Astrocyte (in vitro differentiated cells and primary cell): ENCODE results near the gene UGT1A6.

ENCODE experiments used
- EZH2 ChIP-seq: IDR thresholded peaks from 2 replicates; pipeline ENCODE4 v1.6.1; 2012; ENCODE audit warnings: mild to moderate bottlenecking, low read length, inconsistent platforms; ENCODE audit not compliant: insufficient read depth
- TF ChIP-seq, protein P1 (sequence below): IDR thresholded peaks from 2 replicates; pipeline ENCODE4 v1.5.1; 2011; ENCODE audit warnings: low read depth, mild to moderate bottlenecking, inconsistent platforms, low read length, moderate library complexity; ENCODE audit not compliant: insufficient read depth

DNA sequence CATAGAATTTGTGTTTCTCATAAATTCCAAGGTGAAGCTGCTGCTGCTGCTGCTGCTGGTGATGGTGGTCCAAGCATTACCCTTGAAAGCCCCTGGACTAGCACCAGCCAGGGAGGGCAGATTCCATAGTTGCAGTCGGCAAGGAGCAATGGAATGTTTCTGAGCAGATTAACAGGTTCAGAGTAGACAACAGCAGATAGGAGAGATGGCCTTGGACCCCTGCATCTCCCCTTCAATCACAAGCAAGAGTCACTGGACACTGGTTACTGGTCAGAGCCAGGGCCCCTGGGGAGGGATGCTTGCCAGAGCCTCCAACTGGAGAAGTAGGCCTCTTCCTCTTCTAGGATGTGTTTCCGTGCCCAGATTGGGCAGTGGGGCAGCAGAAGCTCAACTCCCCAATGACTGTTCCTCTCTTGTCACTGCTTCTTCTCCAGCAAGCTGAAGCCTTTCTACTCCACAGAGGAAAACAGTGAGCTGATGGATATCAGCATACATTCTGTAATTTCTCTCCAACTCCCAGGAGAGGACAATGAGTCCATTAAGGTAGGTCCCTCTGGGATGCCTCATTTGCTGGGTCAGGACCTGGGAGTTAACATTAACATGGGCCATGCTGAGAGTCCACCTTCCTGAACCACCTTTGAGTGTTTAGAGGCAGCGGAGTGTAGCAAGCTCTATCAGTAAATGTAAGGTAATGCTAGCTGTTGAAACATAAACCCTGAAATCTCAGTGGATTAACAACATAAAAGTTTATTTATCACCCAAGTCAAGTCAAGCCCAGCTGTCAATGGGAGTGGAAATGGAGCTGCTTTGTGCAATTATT is 120.8 kb downstream of the UGT1A6 start:
- TF ChIP-seq, protein P1, sequence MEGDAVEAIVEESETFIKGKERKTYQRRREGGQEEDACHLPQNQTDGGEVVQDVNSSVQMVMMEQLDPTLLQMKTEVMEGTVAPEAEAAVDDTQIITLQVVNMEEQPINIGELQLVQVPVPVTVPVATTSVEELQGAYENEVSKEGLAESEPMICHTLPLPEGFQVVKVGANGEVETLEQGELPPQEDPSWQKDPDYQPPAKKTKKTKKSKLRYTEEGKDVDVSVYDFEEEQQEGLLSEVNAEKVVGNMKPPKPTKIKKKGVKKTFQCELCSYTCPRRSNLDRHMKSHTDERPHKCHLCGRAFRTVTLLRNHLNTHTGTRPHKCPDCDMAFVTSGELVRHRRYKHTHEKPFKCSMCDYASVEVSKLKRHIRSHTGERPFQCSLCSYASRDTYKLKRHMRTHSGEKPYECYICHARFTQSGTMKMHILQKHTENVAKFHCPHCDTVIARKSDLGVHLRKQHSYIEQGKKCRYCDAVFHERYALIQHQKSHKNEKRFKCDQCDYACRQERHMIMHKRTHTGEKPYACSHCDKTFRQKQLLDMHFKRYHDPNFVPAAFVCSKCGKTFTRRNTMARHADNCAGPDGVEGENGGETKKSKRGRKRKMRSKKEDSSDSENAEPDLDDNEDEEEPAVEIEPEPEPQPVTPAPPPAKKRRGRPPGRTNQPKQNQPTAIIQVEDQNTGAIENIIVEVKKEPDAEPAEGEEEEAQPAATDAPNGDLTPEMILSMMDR = no peak
- TF ChIP-seq EZH2 = no peak
